ENCODE measurements around the gene ATP9A. TPM values are rescaled to one million over a fixed set of nuclear protein-coding genes. Genes with fewer than 3 reads are reported as not detected.

ATP9A gene
- total and polyA plus RNA-seq, 10 of the 15 experiments (the other 5 are each of a cell fraction or from before 2014, with no cell fraction given) = 0.03 to 0.81 (median 0.14) TPM

- TF ChIP-seq E4F1 (IDR thresholded peaks at IDR 0.05; ENCODE audit: borderline replicate concordance, partially characterized antibody) = no peak
Measured at GRCh38 chr20:51752343-51752951, 15.7 kb downstream of the ATP9A start (continued).

DNA sequence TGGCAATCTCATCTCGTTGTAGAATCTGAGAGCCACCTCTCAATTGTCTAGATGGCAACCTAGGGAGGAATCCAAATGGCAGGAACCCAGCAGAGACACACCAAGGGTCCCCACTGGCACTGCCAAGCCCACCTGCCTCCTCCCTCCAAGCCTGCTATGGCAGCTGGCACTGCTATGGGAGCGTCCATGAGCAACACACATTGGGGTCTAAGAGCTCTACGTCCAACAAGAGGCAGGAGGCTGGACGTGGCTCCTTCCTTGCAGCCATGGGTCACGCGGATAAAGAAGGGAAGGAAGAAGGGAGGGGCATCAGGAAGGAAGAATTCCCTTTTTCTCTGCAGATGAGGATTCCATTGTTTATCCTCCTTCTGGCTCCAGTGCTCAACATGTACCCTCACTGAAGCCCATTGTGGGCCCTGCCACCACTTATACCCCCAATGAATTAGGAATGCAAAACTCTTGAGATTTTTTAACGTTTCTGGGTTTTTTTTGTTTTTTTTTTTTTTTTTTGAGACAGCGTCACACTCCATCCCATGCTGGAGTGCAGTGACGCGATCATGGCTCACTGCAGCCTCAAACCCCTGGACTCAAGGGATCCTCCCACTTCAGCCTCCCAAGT, 17.3 kb downstream of the ATP9A start:
- Histone ChIP-seq H3K4me1 (ENCODE audit: control insufficient read depth, insufficient read depth, low read length) (no peaks in the 10 kb centered on the region), H3K27ac (ENCODE audit: control insufficient read depth, insufficient read depth) (no peak overlapping the region), H3K36me3 (ENCODE audit: control insufficient read depth in 2 of 2, insufficient read depth in 2 of 2, low read length in 1 of 2) (no peaks in the 10 kb centered on the region), H3K27me3 (replicated peaks in 1 of 2; ENCODE audit: control insufficient read depth in 2 of 2, insufficient read depth in 2 of 2, low read length in 1 of 2) (no peaks in the 10 kb centered on the region), H3K9me3 (replicated peaks; ENCODE audit: control insufficient read depth, insufficient read depth, low read length) (no peaks in the 10 kb centered on the region), H4K20me1 (ENCODE audit: control insufficient read depth, insufficient read depth) (no peaks in the 10 kb centered on the region), H3K79me2 (ENCODE audit: control insufficient read depth, insufficient read depth, low read length) (no peaks in the 10 kb centered on the region), H3K9ac (ENCODE audit: control insufficient read depth, insufficient read depth, low read length) (no peak overlapping the region), H3K4me2 (ENCODE audit: control insufficient read depth, insufficient read depth) (no peak overlapping the region), H3K4me3 (no peak overlapping the region), H2AFZ (ENCODE audit: control insufficient read depth, low read depth, low read length) (no peak overlapping the region)
- TF ChIP-seq PRDM15 (CRISPR knock-in tag; IDR thresholded peaks at IDR 0.05) = no peak
- peak; percentile 30; the same call in 1 of the 2 replicates for TF ChIP-seq NFXL1 (IDR thresholded peaks at IDR 0.05; ENCODE audit: borderline replicate concordance)
- ChIA-PET CTCF (no interaction called here), RAD21 (ENCODE audit: unreplicated experiment) (no interaction called here), SMC1A (ENCODE audit: uncharacterized antibody, unreplicated experiment) (no interaction called here), POLR2A (no interaction called here)
- DNase-seq (ENCODE audit: low read depth, low spot score) (no peak), FAIRE-seq (no peak), ATAC-seq (no peak)
- BruUV-seq (replicated peaks) = no TSS peak
- WGBS (ENCODE audit: insufficient coverage, insufficient replicate concordance, low lambda C conversion rate, missing lambda C conversion rate) = 60% methylated on average over 10 of the region's 10 CpGs
- intact Hi-C loops (cut with micrococcal nuclease; ENCODE audit: unreplicated experiment) = no loop called here
- in situ Hi-C loops (cut with MboI) = no loop called here

Data from GM12878 (cell line).